HepG2 (cell line): ENCODE measurements around the gene COA7. TPM values are rescaled to one million over a fixed set of nuclear protein-coding genes. Genes with fewer than 3 reads are reported as not detected.

Source experiments
- ARHGAP35 ChIP-seq: sonication (generic); formaldehyde crosslinking; IDR thresholded peaks from 2 replicates; pipeline ENCODE4 v1.9.0; 2022; ENCODE audit warnings: mild to moderate bottlenecking, inconsistent platforms, moderate library complexity, missing genetic modification reagents, borderline replicate concordance
- ATF2 ChIP-seq: sonication (generic); formaldehyde crosslinking; IDR thresholded peaks from 2 replicates; pipeline ENCODE4 v1.4.0; 2020; ENCODE audit warnings: missing genetic modification reagents
- CREB1 ChIP-seq, 2 experiments: fragments of 450-650 bp in 1 of 2; IDR thresholded peaks; 2 replicates each; pipeline ENCODE4 v1.6.1; 2016 to 2017; ENCODE audit warnings: control low read depth in 1 of 2, mild to moderate bottlenecking in 1 of 2, missing compliant biosample characterization in 1 of 2, missing genetic modification characterization in 1 of 2
- CREB3 ChIP-seq: sonication (generic); formaldehyde crosslinking; IDR thresholded peaks from 2 replicates; pipeline ENCODE4 v1.5.0; 2020; ENCODE audit warnings: missing genetic modification reagents
- ELF1 ChIP-seq: sonication (generic); formaldehyde crosslinking; IDR thresholded peaks from 2 replicates; pipeline ENCODE4 v1.4.0; 2020; ENCODE audit warnings: missing genetic modification reagents
- ETS1 ChIP-seq: sonication (generic); formaldehyde crosslinking; IDR thresholded peaks from 2 replicates; pipeline ENCODE4 v1.4.0; 2020; ENCODE audit warnings: missing genetic modification reagents
- HIVEP1 ChIP-seq: sonication (generic); formaldehyde crosslinking; IDR thresholded peaks from 2 replicates; pipeline ENCODE4 v1.4.0; 2020; ENCODE audit warnings: mild to moderate bottlenecking, missing genetic modification reagents
- JARID2 ChIP-seq: sonication (generic); formaldehyde crosslinking; IDR thresholded peaks from 2 replicates; pipeline ENCODE4 v1.8.1; 2023; ENCODE audit warnings: missing genetic modification reagents, inconsistent platforms; ENCODE audit not compliant: insufficient replicate concordance
- JUN ChIP-seq: sonication (generic); formaldehyde crosslinking; IDR thresholded peaks from 2 replicates; pipeline ENCODE4 v1.4.0; 2020; ENCODE audit warnings: mild to moderate bottlenecking, missing genetic modification reagents
- KDM2A ChIP-seq: sonication (generic); formaldehyde crosslinking; IDR thresholded peaks from 2 replicates; pipeline ENCODE4 v1.4.0; 2020; ENCODE audit warnings: low read depth, missing genetic modification reagents, borderline replicate concordance
- NCOA1 ChIP-seq: sonication (generic); formaldehyde crosslinking; IDR thresholded peaks from 2 replicates; pipeline ENCODE4 v1.9.0; 2021; ENCODE audit warnings: missing genetic modification reagents
- PAF1 ChIP-seq: IDR thresholded peaks from 2 replicates; pipeline ENCODE4 v1.6.1; 2016; ENCODE audit warnings: missing genetic modification reagents, missing compliant biosample characterization
- PLSCR1 ChIP-seq: sonication (generic); formaldehyde crosslinking; IDR thresholded peaks from 2 replicates; pipeline ENCODE4 v1.5.0; 2020; ENCODE audit warnings: missing genetic modification reagents, mild to moderate bottlenecking, borderline replicate concordance
- RFXANK ChIP-seq: IDR thresholded peaks from 2 replicates; pipeline ENCODE4 v1.6.1; 2016
- TGIF2 ChIP-seq: IDR thresholded peaks from 2 replicates; pipeline ENCODE4 v1.6.1; 2016; ENCODE audit warnings: control low read depth, missing compliant biosample characterization
- THAP7 ChIP-seq: sonication (generic); formaldehyde crosslinking; IDR thresholded peaks from 2 replicates; pipeline ENCODE4 v1.8.1; 2023; ENCODE audit warnings: mild to moderate bottlenecking, missing genetic modification reagents
- ZNF335 ChIP-seq: sonication (generic); formaldehyde crosslinking; IDR thresholded peaks from 2 replicates; pipeline ENCODE4 v1.4.0; 2020; ENCODE audit warnings: missing genetic modification reagents
- ZNF354B ChIP-seq: sonication (generic); formaldehyde crosslinking; IDR thresholded peaks from 2 replicates; pipeline ENCODE4 v1.8.0; 2022; ENCODE audit warnings: mild to moderate bottlenecking, missing genetic modification reagents
- polyA plus RNA-seq, 8 experiments: library from polyadenylated mRNA; depleted of rRNA in 3 of 8; stranded (reverse) in 7 of 8; unstranded in 1 of 8; fragments of >200 nt; fragmentation: Illumina TruSeq in 4 of 8; extraction: Trizol in 4 of 8; gene quantifications; 2 replicates each; pipeline versions ENCODE4 v1.2.1 to v1.2.3, GENCODE V29; 2011 to 2016; ENCODE audit warnings: low read depth in 4 of 8, missing spikeins in 1 of 8, mixed read lengths in 1 of 8; ENCODE audit not compliant: insufficient read depth in 1 of 8
- total RNA-seq, 5 experiments: library from RNA; depleted of rRNA; stranded (reverse); fragments of >200 nt; fragmentation: Illumina TruSeq; extraction: Trizol; gene quantifications; 2 replicates each; pipeline ENCODE4 v1.2.3, GENCODE V29; 2016; ENCODE audit warnings: low read depth in 1 of 5
- TF ChIP-seq, protein P1 (sequence below): sonication (generic); formaldehyde crosslinking; IDR thresholded peaks from 2 replicates; pipeline ENCODE4 v1.5.0; 2020; ENCODE audit warnings: missing genetic modification reagents
- TF ChIP-seq, protein P2 (sequence below): sonication (generic); formaldehyde crosslinking; IDR thresholded peaks from 2 replicates; pipeline ENCODE4 v1.9.0; 2021; ENCODE audit warnings: missing genetic modification reagents, mild to moderate bottlenecking, borderline replicate concordance

The COA7 gene
- total and polyA plus RNA-seq, 2 of the 13 experiments (the other 11 are each of a cell fraction or from before 2014, with no cell fraction given), result 12.3 to 30.4 TPM

- TF ChIP-seq, protein P1, sequence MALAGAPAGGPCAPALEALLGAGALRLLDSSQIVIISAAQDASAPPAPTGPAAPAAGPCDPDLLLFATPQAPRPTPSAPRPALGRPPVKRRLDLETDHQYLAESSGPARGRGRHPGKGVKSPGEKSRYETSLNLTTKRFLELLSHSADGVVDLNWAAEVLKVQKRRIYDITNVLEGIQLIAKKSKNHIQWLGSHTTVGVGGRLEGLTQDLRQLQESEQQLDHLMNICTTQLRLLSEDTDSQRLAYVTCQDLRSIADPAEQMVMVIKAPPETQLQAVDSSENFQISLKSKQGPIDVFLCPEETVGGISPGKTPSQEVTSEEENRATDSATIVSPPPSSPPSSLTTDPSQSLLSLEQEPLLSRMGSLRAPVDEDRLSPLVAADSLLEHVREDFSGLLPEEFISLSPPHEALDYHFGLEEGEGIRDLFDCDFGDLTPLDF, result peak; percentile 59; the same call in 1 of the 2 replicates
- TF ChIP-seq ETS1 (CRISPR knock-in tag) (no peak), JARID2 (no peak), NCOA1 (CRISPR knock-in tag) (peak; percentile 76; the same call in 1 of the 2 replicates), HIVEP1 (CRISPR knock-in tag) (peak; percentile 86), ZNF354B (CRISPR knock-in tag) (0 out of 2 replicates have a peak, but pooled peaks have one; percentile 33), PLSCR1 (CRISPR knock-in tag) (no peak; the same call in 1 of the 2 replicates), JUN (peak; percentile 86), ELF1 (CRISPR knock-in tag) (peak; percentile 69), CREB3 (CRISPR knock-in tag) (no peak), THAP7 (CRISPR knock-in tag) (0 out of 2 replicates have a peak, but pooled peaks have one; percentile 39), CREB1 (IDR thresholded peaks at IDR 0.05) (peak; percentile 58), CREB1 (CRISPR knock-in tag; IDR thresholded peaks at IDR 0.05) (peak; percentile 90), TGIF2 (CRISPR knock-in tag) (peak; percentile 99), KDM2A (CRISPR knock-in tag) (peak; percentile 75), ARHGAP35 (CRISPR knock-in tag) (no peak), RFXANK (CRISPR knock-in tag) (0 out of 2 replicates have a peak, but pooled peaks have one; percentile 14), PAF1 (no peak), ATF2 (peak; percentile 100), ZNF335 (peak; percentile 81)
- TF ChIP-seq, protein P2, sequence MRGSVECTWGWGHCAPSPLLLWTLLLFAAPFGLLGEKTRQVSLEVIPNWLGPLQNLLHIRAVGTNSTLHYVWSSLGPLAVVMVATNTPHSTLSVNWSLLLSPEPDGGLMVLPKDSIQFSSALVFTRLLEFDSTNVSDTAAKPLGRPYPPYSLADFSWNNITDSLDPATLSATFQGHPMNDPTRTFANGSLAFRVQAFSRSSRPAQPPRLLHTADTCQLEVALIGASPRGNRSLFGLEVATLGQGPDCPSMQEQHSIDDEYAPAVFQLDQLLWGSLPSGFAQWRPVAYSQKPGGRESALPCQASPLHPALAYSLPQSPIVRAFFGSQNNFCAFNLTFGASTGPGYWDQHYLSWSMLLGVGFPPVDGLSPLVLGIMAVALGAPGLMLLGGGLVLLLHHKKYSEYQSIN (CRISPR knock-in tag), result 0 out of 2 replicates have a peak, but pooled peaks have one; percentile 55
Observed at GRCh38 chr1:52702886-52703787, 5.0 kb upstream of the COA7 start (continued).
